Activated B cell treated with CpG ODN at 0.5 μM for 24 hours (primary cell): ENCODE data around the gene COL2A1. TPM values are rescaled to one million over a fixed set of nuclear protein-coding genes. Genes with fewer than 3 reads are reported as not detected.

Source experiments
- ATAC-seq: fragments of 200-7000 bp; cut with Tn5 transposase; one replicate; pipeline ENCODE4 v1.10.0; 2021; ENCODE audit warnings: low read depth, mild to moderate bottlenecking, moderate library complexity
- CTCF ChIA-PET: fragments of 350-600 bp; sonication (Branson Sonifier 250); formaldehyde crosslinking; loops from one replicate; lab custom pipeline; 2021; ENCODE audit warnings: antibody characterized with exemption; lab: Charles Lee
- POLR2A ChIA-PET: fragments of 350-600 bp; sonication (Branson Sonifier 250); formaldehyde crosslinking; loops from one replicate; lab custom pipeline; 2021; ENCODE audit warnings: antibody characterized with exemption; lab: Charles Lee
- DNase-seq: peaks from one replicate; pipeline ENCODE4 v3.0.0; 2022
- H3K27ac Mint-ChIP-seq: one replicate; pipeline ENCODE4 v1.8.0; 2020; ENCODE audit warnings: mixed read lengths
- H3K27me3 Mint-ChIP-seq: one replicate; pipeline ENCODE4 v1.8.0; 2021; ENCODE audit warnings: mixed read lengths
- H3K36me3 Mint-ChIP-seq: one replicate; pipeline ENCODE4 v1.8.0; 2021; ENCODE audit warnings: low read depth, mixed read lengths
- H3K4me1 Mint-ChIP-seq: one replicate; pipeline ENCODE4 v1.8.0; 2021; ENCODE audit warnings: mixed read lengths
- H3K4me3 Mint-ChIP-seq: one replicate; pipeline ENCODE4 v1.8.0; 2020; ENCODE audit warnings: mild to moderate bottlenecking, mixed read lengths
- H3K9me3 Mint-ChIP-seq: one replicate; pipeline ENCODE4 v1.8.0; 2020; ENCODE audit warnings: mixed read lengths
- CTCF ChIP-seq: fragments of 200-600 bp; IDR thresholded peaks from one replicate; pipeline ENCODE4 v1.8.0; 2022; ENCODE audit warnings: antibody characterized with exemption, mild to moderate bottlenecking
- intact Hi-C: fragments of 100-400 bp; cut with micrococcal nuclease; formaldehyde crosslinking; loops from one replicate; pipeline ENCODE4 v1.15.1; 2024
- total RNA-seq: library from RNA; stranded (reverse); gene quantifications from 2 replicates; pipeline ENCODE4 v1.2.3, GENCODE V29; 2022

Gene COL2A1
- total RNA-seq, 1 donor from 2014 or later: not detected

GRCh38 chr12:47942614-47943225, 61.6 kb downstream of the COL2A1 start:
- H3K4me1 Mint-ChIP-seq: no peaks in the 10 kb centered on the region

GRCh38 chr12:47941871-47942613, 62.2 kb downstream of the COL2A1 start:
- Mint-ChIP-seq H3K27ac (no peak overlapping the region), H3K27me3 (peaks cover 16% of the 10 kb centered on the region), H3K4me3 (no peak overlapping the region), H3K9me3 (no peaks in the 10 kb centered on the region), H3K4me1 (no peaks in the 10 kb centered on the region), H3K36me3 (no peaks in the 10 kb centered on the region)
- ATAC-seq: peak; percentile 56
- no peak for TF ChIP-seq CTCF
- ChIA-PET POLR2A (no interaction called here), CTCF (interaction anchor here (0.6 to 1.1 kb wide), 2 partner anchors 226 to 676 kb away, joined by 3 to 4 read pairs; no protein-coding TSS in a partner anchor)
- intact Hi-C loops: loop anchor here (1.0 to 2.0 kb wide), 2 partner anchors 247 to 677 kb away; no protein-coding TSS in a partner anchor
- peak; percentile 25 for DNase-seq

More at GRCh38 chr12:47942614-47943225, 61.6 kb downstream of the COL2A1 start:
- intact Hi-C loops: loop anchor here (1.0 to 2.0 kb wide), 2 partner anchors 247 to 676 kb away; no protein-coding TSS in a partner anchor
- peaks cover 18% of the 10 kb centered on the region for H3K27me3 Mint-ChIP-seq
- DNase-seq: no peak
- H3K27ac Mint-ChIP-seq: no peak overlapping the region
- H3K4me3 Mint-ChIP-seq: no peak overlapping the region
- H3K36me3 Mint-ChIP-seq: no peaks in the 10 kb centered on the region
- H3K9me3 Mint-ChIP-seq: no peaks in the 10 kb centered on the region
- no peak for ATAC-seq
- no peak for TF ChIP-seq CTCF
- ChIA-PET POLR2A (no interaction called here), CTCF (interaction anchor here (0.6 to 1.1 kb wide), 2 partner anchors 225 to 676 kb away, joined by 3 to 4 read pairs; no protein-coding TSS in a partner anchor)

GRCh38 chr12:47941475-47941780, 62.8 kb downstream of the COL2A1 start:
- Mint-ChIP-seq H3K27ac (no peak overlapping the region), H3K27me3 (peaks cover 10% of the 10 kb centered on the region), H3K4me1 (no peaks in the 10 kb centered on the region), H3K36me3 (no peaks in the 10 kb centered on the region), H3K9me3 (no peaks in the 10 kb centered on the region), H3K4me3 (no peak overlapping the region)
- intact Hi-C loops: no loop called here
- ATAC-seq: no peak
- ChIA-PET CTCF (interaction anchor here (1.1 kb wide), 1 partner anchor 677 kb away, joined by 4 read pairs; no protein-coding TSS in a partner anchor), POLR2A (no interaction called here)
- TF ChIP-seq CTCF: no peak
- no peak for DNase-seq

- POLR2A ChIA-PET: interaction anchor here (0.8 kb wide), 1 partner anchor 9 kb away, joined by 4 read pairs; no protein-coding TSS in a partner anchor
- H3K4me3 Mint-ChIP-seq: no peak overlapping the region
- ATAC-seq: no peak
- intact Hi-C loops: no loop called here
- no peaks in the 10 kb centered on the region for H3K4me1 Mint-ChIP-seq
- TF ChIP-seq CTCF: no peak
- no peak overlapping the region for H3K27ac Mint-ChIP-seq
- H3K27me3 Mint-ChIP-seq: peaks cover 10% of the 10 kb centered on the region
- DNase-seq: no peak
- H3K9me3 Mint-ChIP-seq: no peaks in the 10 kb centered on the region
- CTCF ChIA-PET: no interaction called here
- no peaks in the 10 kb centered on the region for H3K36me3 Mint-ChIP-seq
Observed at GRCh38 chr12:47940773-47941474, 63.4 kb downstream of the COL2A1 start.
